ENCODE data around the gene TGFB1I1. TPM values are rescaled to one million over a fixed set of nuclear protein-coding genes. Genes with fewer than 3 reads are reported as not detected.

The TGFB1I1 gene
- total and polyA plus RNA-seq, 2 of the 4 experiments (the other 2 are of a cell fraction), result 24.9 to 128 TPM

- Histone ChIP-seq H3K56ac (ENCODE audit: extremely low read depth, insufficient read depth, low read length) (no peak overlapping the region), H2AFZ (replicated peaks; ENCODE audit: low read length, poor library complexity) (no peak overlapping the region), H3K9me3 (ENCODE audit: control insufficient read depth, insufficient read depth, low read length) (no peaks in the 10 kb centered on the region), H3K4me2 (ENCODE audit: low read depth, low read length) (no peak overlapping the region), H3K9me1 (ENCODE audit: insufficient read depth, low read length) (peaks cover 24% of the 10 kb centered on the region), H3K4me1 (ENCODE audit: control insufficient read depth, insufficient read depth, low read length) (peaks cover 11% of the 10 kb centered on the region), H4K5ac (ENCODE audit: low read depth, low read length) (no peak overlapping the region), H3K4me3 (ENCODE audit: insufficient read depth, low read depth, low read length) (no peak overlapping the region), H3K23ac (ENCODE audit: low read depth, low read length) (no peak overlapping the region), H2AK9ac (replicated peaks; ENCODE audit: low read depth, low read length, poor library complexity) (no peak overlapping the region), H2AK5ac (ENCODE audit: low read depth, low read length) (no peak overlapping the region), H3K9ac (ENCODE audit: low read depth, low read length) (no peak overlapping the region), H2BK5ac (ENCODE audit: low read depth, low read length, poor library complexity, severe bottlenecking) (no peak overlapping the region), H2BK20ac (ENCODE audit: low read depth, low read length) (no peak overlapping the region), H3K14ac (replicated peaks; ENCODE audit: low read depth, low read length) (no peak overlapping the region), H4K8ac (ENCODE audit: low read depth in 2 of 2, low read length in 2 of 2) (no peak overlapping the region), H2BK120ac (ENCODE audit: low read depth, low read length) (no peak overlapping the region), H2BK15ac (ENCODE audit: low read depth, low read length) (no peak overlapping the region), H3K79me1 (ENCODE audit: low read depth in 1 of 2, low read length in 2 of 2) (peaks cover 22 to 65% of the 10 kb centered on the region in 2 experiments; a peak in 3 of 4 replicates), H3K36me3 (ENCODE audit: control insufficient read depth, insufficient read depth, low read length) (peaks cover 56% of the 10 kb centered on the region), H3K27me3 (ENCODE audit: control insufficient read depth, insufficient read depth, low read length) (no peaks in the 10 kb centered on the region), H4K20me1 (ENCODE audit: insufficient read depth, low read length) (peaks cover 66% of the 10 kb centered on the region), H3K18ac (ENCODE audit: low read depth, low read length) (no peak overlapping the region), H3K27ac (ENCODE audit: insufficient read depth, low read length) (no peak overlapping the region), H4K91ac (ENCODE audit: insufficient read depth, low read depth, low read length) (no peak overlapping the region), H3K4ac (ENCODE audit: low read depth, low read length) (no peak overlapping the region)
- ChIA-PET CTCF (no interaction called here), POLR2A (ENCODE audit: unreplicated experiment) (no interaction called here)
- no peak for DNase-seq
- TF ChIP-seq RFX5 (IDR thresholded peaks at IDR 0.05; ENCODE audit: low read depth, low read length) (no peak), MXI1 (IDR thresholded peaks at IDR 0.05; ENCODE audit: borderline replicate concordance, low read depth, low read length) (no peak), MAZ (IDR thresholded peaks at IDR 0.05; ENCODE audit: borderline replicate concordance, low read depth, low read length) (no peak), MAFK (IDR thresholded peaks at IDR 0.05; ENCODE audit: low read depth, low read length) (no peak), RAD21 (IDR thresholded peaks at IDR 0.05; ENCODE audit: low read length) (no peak), CTCF (conservative IDR thresholded peaks at IDR 0.05; ENCODE audit: low read depth, low read length) (no peak), SMC3 (IDR thresholded peaks at IDR 0.05; ENCODE audit: low read depth, low read length) (no peak), NFE2L2 (IDR thresholded peaks at IDR 0.05; ENCODE audit: low read depth, low read length) (no peak), USF2 (IDR thresholded peaks at IDR 0.05; ENCODE audit: low read depth, low read length) (no peak), FOS (IDR thresholded peaks at IDR 0.05; ENCODE audit: low read depth, low read length) (no peak), RCOR1 (IDR thresholded peaks at IDR 0.05; ENCODE audit: insufficient replicate concordance, low read length) (no peak), CEBPB (IDR thresholded peaks at IDR 0.05; ENCODE audit: low read depth, low read length) (no peak), CHD1 (IDR thresholded peaks at IDR 0.05; ENCODE audit: low read depth, low read length) (no peak), BHLHE40 (IDR thresholded peaks at IDR 0.05; ENCODE audit: low read depth, low read length) (no peak), POLR2A (IDR thresholded peaks at IDR 0.05; ENCODE audit: low read depth, low read length) (no peak), ELK1 (IDR thresholded peaks at IDR 0.05; ENCODE audit: borderline replicate concordance, low read depth, low read length) (no peak)
- in situ Hi-C loops (cut with MboI; ENCODE audit: low sequenced_read_pairs), result no loop called here
- 87% methylated on average over 26 of the region's 26 CpGs; no CpG with 5 or more reads in 1 of the 2 experiments for WGBS, 2 experiments (ENCODE audit: extremely low coverage in 2 of 2, insufficient read length in 1 of 2)
- no TSS peak for BruUV-seq (replicated peaks)
- no peak for ATAC-seq (ENCODE audit: low read depth)
- dilution Hi-C loops (cut with HindIII; ENCODE audit: low sequenced_read_pairs, unreplicated experiment), result no loop called here
- intact Hi-C loops (cut with micrococcal nuclease), result no loop called here
These were observed 4.0 kb downstream of the TGFB1I1 start for GRCh38 chr16:31475946-31476302.
